Measurements from ENCODE around the gene CAPZB.
"Not testable (repeated sequence)": the region's sequence is repeated elsewhere in the genome, so short reads cannot be mapped to it uniquely, and the experiment has no call there.

Gene CAPZB

GRCh38 chr1:19485362-19486187, at the start of gene CAPZB:
CAPZB (minus strand) TSS chr1:19485539; CDS start chr1:19485438, 101 bp downstream.
- peak; percentile 67 to 96 for DNase-seq

GRCh38 chr1:19534281-19534680, 48.9 kb upstream of the CAPZB start:
- no peak for DNase-seq

GRCh38 chr1:19533626-19534025, 48.3 kb upstream of the CAPZB start:
- DNase-seq, result no peak

GRCh38 chr1:19532519-19532918, 47.2 kb upstream of the CAPZB start:
- DNase-seq, result no peak

- no peak for DNase-seq
These were observed 44.3 kb upstream of the CAPZB start for GRCh38 chr1:19529664-19530063.

- no peak for DNase-seq
These were observed 43.1 kb upstream of the CAPZB start for GRCh38 chr1:19528438-19528837.

GRCh38 chr1:19525607-19526545, 40.5 kb upstream of the CAPZB start:
- DNase-seq, result no peak

GRCh38 chr1:19524791-19525190, 39.5 kb upstream of the CAPZB start:
- DNase-seq, result no peak

GRCh38 chr1:19522570-19522969, 37.2 kb upstream of the CAPZB start:
- DNase-seq, result not testable (repeated sequence)

GRCh38 chr1:19521411-19521810, 36.1 kb upstream of the CAPZB start:
- no peak for DNase-seq

GRCh38 chr1:19517017-19517416, 31.7 kb upstream of the CAPZB start:
- no peak for DNase-seq

GRCh38 chr1:19515201-19515600, 29.9 kb upstream of the CAPZB start:
- no peak for DNase-seq

- DNase-seq, result no peak
These were observed 29.1 kb upstream of the CAPZB start for GRCh38 chr1:19514391-19514831.

GRCh38 chr1:19512545-19512944, 27.2 kb upstream of the CAPZB start:
- no peak for DNase-seq

- DNase-seq, result no peak
These were observed 25.8 kb upstream of the CAPZB start for GRCh38 chr1:19511116-19511515.

- DNase-seq, result not testable (repeated sequence)
These were observed 24.3 kb upstream of the CAPZB start for GRCh38 chr1:19509647-19510046.

GRCh38 chr1:19507516-19507915, 22.2 kb upstream of the CAPZB start:
- no peak for DNase-seq

GRCh38 chr1:19505693-19506457, 20.5 kb upstream of the CAPZB start:
- peak in 1 of 2 donors; percentile 94 for DNase-seq

GRCh38 chr1:19504796-19505692, 19.7 kb upstream of the CAPZB start:
- no peak for DNase-seq

- DNase-seq, result not testable (repeated sequence)
These were observed 16.9 kb upstream of the CAPZB start for GRCh38 chr1:19502284-19502683.

- not testable (repeated sequence) for DNase-seq
These were observed 14.5 kb upstream of the CAPZB start for GRCh38 chr1:19499887-19500286.

GRCh38 chr1:19497443-19497842, 12.1 kb upstream of the CAPZB start:
- DNase-seq, result not testable (repeated sequence)

Measured in bone marrow (tissue), 2 donors.